Measurements from ENCODE around the gene CNIH4.
A peak's percentile ranks its signal among the peaks of the same experiment; 100 is the strongest.

Gene CNIH4

GRCh38 chr1:224356685-224357625 is at the start of gene CNIH4:
Gene CNIH4, plus strand, starts transcription at chr1:224356879. Its CDS starts 46 bp downstream, at chr1:224356925.
- DNase-seq (ENCODE audit: low spot score), result peak; percentile 95

DNA sequence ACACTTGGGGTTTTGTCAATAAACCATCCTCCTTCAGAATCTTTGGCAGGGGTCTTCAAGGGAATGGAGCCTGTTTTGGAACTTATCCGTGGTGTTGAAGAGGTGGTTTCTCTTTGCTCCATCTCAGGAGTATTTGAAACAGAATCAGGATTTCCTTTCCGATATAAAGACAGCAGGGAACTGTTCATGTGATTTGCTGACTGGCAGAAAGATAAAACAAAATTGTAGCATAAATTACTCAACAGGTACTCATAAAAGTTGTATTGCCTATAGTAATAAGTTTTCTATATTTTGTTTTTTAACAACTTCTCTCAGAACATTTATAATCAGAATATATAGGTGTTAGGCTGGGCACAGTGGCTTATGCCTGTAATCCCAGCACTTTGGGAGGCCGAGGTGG is 48.6 kb upstream of the CNIH4 start:
- DNase-seq (ENCODE audit: low spot score), result no peak

- DNase-seq (ENCODE audit: low spot score), result peak; percentile 32
These were observed 45.2 kb upstream of the CNIH4 start for GRCh38 chr1:224311503-224311902.

DNA sequence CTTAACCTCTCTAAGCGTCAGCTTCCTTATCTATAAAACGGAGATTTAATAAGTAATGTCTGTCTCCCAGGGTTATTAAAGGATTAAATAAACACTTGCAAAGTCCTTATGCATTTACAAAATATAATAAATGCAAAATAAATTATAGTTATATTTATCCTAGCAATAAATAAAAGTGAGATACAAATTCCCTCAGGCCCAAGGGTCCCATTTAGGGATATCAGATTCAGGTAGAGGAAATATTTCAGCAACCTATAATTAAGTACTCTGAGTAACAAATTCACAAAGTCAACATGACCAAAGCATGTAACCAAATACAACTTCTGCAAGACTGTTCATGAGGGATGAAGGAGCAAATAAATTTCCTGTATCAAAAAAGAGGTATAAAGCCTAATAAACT is 44.7 kb upstream of the CNIH4 start:
- DNase-seq (ENCODE audit: low spot score), result no peak

DNA sequence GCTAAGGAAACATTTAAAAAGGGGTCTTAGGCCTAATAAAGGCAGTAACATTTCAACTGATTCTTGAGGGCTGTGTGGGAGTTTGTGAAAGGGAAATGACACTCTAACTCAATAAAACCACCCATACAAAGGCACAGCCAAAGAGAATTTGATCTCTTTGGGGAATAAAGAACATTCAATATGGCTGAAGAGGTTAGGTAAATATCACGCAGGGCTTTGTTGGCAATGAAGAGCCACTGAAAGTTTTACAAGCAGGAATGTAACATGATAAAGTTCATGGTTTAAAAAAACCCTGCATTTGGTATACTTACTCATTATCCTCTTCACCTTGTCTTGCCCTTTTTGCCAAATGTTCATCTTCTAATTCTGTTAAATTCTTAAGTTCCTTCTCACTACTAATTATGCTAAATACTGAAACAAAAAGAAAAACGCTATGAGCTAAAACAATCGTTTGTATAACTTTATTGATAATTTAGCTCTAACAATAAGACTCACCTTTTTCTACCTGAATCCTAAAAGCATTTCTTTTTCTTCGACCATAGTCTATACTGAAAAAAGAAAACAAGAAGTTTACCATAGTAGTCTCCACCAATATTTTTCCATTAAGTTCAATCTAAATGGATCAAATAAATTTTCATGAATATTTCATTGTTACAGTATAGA is 39.2 kb upstream of the CNIH4 start:
- DNase-seq (ENCODE audit: low spot score), result no peak

- peak; percentile 84 for DNase-seq (ENCODE audit: low spot score)
These were observed 35.0 kb upstream of the CNIH4 start for GRCh38 chr1:224321706-224322105.

DNA sequence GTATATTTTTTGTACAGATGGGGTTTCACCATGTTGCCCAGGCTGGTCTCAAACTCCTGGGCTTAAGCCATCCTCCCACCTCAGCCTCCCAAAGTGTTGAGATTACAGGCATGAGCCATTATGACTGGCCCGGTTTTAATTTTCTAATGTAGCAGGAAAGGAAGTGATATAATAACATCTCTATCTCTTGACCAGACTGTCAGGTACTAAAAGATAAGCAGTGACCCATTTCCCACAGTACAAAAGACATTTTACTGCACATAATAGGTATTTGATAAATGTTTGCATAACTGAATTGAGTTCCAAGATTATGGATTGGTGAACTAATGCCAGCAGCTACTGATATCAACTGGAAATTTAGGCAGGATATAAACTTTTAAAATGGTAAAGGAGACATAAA is 30.7 kb upstream of the CNIH4 start:
- DNase-seq (ENCODE audit: low spot score), result no peak

DNA sequence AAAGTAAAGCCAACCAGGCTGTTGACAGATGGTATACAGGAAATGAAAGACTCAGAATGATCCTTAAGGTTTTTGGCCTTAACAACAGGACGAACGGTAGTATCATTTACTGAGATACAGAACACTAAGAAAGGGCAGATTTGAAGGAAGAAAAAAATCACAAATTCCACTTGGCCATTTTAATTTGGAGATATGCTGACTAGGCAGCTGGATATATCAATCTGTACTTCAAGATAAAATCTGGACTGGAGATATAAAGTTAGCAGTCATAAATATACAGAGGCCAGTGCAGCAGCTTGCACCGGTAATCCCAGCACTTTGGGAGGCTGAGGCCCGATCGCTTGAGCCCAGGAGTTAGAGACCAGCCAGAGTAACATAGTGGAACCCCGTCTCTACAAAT is 28.0 kb upstream of the CNIH4 start:
- no peak for DNase-seq (ENCODE audit: low spot score)

- no peak for DNase-seq (ENCODE audit: low spot score)
These were observed 27.2 kb upstream of the CNIH4 start for GRCh38 chr1:224329484-224329841.

DNA sequence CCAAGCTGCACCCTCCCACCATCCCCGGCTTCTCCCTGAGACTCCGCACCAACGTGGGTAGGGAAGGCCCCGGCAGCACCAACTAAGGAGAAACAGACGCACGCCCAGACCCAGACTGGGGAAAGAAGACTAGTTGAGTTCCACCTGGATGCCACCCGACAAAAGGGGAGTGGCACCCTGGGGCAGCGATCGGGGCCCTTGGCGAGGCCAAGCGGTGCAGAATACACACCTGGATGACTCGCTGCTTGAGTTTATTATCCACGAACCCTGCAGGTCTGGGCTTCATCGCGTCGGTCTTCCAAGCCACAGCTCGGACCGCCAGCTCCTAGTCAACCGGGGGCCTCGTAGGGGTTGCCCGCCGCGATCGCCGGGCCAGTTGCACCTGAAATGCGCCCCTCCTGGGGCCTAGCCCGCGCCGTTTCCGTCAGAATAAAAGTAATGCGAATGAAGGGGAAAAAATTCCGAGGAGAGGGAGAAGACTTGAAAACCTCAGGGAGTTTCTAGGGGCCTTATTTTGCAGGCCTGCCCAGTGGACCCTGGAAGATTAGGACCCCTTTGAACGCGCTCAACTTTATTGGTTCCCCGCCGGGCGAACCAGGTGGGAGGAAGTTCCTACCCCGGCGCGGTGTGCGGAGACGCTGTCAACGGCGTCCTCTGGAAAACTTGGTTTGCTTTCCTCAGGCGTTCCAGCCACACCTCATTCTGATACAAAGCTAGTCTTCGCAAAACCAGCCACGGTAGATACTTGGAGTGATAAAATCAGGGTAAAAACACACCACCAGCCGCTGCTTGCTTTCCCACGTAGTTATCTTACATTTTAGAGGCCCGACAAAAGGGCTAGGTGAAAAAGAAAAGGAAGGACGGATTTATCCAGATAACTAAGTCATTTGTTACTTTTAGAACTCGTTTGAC is 26.6 kb upstream of the CNIH4 start, which contains the start of gene NVL:
TSS of gene NVL (minus strand) at position 331 of the 912 bp plus-strand sequence. CDS start at position 286, 45 bp downstream.
- DNase-seq (ENCODE audit: low spot score), result peak; percentile 92

GRCh38 chr1:224331326-224331725 is 25.4 kb upstream of the CNIH4 start:
- DNase-seq (ENCODE audit: low spot score), result no peak

- no peak for DNase-seq (ENCODE audit: low spot score)
These were observed 24.9 kb upstream of the CNIH4 start for GRCh38 chr1:224331824-224332223.

- peak; percentile 74 for DNase-seq (ENCODE audit: low spot score)
These were observed 23.3 kb upstream of the CNIH4 start for GRCh38 chr1:224333309-224333926.

DNA sequence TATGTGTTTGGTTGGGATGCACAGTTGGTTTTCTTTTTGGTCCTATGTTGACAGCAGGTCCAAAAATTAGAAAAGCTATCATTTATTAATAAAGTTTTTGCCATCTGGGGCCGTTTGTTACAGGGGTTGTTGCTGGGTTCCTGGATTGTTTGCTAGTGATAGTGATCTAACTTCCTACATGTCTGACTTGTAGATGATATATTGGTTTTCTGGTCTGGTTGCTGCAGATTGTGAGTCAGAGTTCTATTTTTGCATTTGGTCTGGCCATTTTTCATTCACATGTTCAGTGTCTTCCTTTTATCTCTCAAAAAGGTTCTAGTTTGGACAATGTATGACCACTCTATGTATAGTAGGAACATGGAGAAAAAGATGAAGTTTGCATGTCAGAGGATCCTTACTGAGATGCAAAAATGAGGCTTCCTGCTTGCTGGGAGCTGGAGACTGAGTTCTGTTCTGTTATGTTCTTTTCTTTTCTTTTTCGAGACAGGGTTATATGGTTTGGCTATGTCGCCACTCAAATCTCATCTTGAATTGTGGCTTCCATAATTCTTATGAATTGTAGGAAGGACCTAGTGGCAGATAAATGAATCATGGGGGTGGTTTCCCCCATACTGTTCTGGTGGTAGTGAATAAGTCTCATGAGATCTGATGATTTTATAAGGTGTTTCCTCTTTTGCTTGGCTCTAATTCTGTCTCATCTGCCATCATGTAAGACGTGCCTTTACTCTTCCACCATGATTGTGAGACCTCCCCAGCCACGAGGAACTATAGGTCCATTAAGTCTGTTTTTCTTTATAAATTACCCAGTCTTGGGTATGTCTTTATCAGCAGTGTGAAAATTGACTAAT is 22.5 kb upstream of the CNIH4 start:
- peak; percentile 85 for DNase-seq (ENCODE audit: low spot score)

GRCh38 chr1:224338150-224338838 is 18.4 kb upstream of the CNIH4 start:
- DNase-seq (ENCODE audit: low spot score), result no peak

GRCh38 chr1:224339442-224340033 is 17.1 kb upstream of the CNIH4 start:
- DNase-seq (ENCODE audit: low spot score), result no peak

DNA sequence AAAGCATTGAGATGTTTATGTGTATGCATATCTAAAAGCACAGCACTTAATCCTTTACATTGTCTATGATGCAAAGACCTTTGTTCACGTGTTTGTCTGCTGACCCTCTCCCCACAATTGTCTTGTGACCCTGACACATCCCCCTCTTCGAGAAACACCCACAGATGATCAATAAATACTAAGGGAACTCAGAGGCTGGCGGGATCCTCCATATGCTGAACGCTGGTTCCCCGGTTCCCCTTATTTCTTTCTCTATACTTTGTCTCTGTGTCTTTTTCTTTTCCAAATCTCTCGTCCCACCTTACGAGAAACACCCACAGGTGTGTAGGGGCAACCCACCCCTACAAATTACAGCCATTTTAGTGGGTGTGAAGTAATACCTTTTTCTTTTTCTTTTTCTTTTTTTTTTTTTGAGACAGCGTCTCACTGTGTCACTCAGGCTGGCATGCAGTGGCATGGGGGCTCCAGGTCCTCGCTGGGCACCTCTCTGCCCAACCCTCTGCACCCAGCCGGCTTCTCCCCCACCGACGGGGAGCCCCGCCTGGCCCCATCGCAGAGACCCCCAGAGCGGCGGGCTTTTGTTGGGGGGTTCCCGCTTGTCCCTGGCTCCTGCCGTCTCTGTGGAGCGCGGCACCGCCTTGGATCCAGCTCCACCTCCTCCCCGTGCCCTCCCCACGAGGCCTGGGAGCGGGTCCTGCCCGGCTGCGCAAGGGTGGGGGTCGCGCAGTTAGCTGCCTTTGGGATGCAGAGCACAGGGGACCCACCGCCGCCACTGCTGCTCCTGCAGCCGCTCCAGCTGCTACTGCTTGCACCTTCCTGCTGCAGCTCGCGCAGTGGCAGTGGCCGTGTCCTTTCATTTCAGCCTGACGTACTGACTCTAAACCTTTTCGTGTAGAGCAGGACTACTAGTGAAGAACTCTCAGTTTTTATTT is 16.0 kb upstream of the CNIH4 start:
- DNase-seq (ENCODE audit: low spot score), result peak; percentile 33

GRCh38 chr1:224343679-224344078 is 13.0 kb upstream of the CNIH4 start:
- no peak for DNase-seq (ENCODE audit: low spot score)

GRCh38 chr1:224348137-224348536 is 8.5 kb upstream of the CNIH4 start:
- no peak for DNase-seq (ENCODE audit: low spot score)
